Activated B cell treated with CpG ODN at 0.5 μM for 24 hours (primary cell): ENCODE measurements around the gene SIX2. TPM values are rescaled to one million over a fixed set of nuclear protein-coding genes. Genes with fewer than 3 reads are reported as not detected.

ENCODE experiments used
- ATAC-seq: fragments of 200-7000 bp; cut with Tn5 transposase; one replicate; pipeline ENCODE4 v1.10.0; 2021; ENCODE audit warnings: low read depth, mild to moderate bottlenecking, moderate library complexity
- CTCF ChIA-PET: fragments of 350-600 bp; sonication (Branson Sonifier 250); formaldehyde crosslinking; loops from one replicate; lab custom pipeline; 2021; ENCODE audit warnings: antibody characterized with exemption; lab: Charles Lee
- POLR2A ChIA-PET: fragments of 350-600 bp; sonication (Branson Sonifier 250); formaldehyde crosslinking; loops from one replicate; lab custom pipeline; 2021; ENCODE audit warnings: antibody characterized with exemption; lab: Charles Lee
- DNase-seq: peaks from one replicate; pipeline ENCODE4 v3.0.0; 2022
- H3K27ac Mint-ChIP-seq: one replicate; pipeline ENCODE4 v1.8.0; 2020; ENCODE audit warnings: mixed read lengths
- H3K27me3 Mint-ChIP-seq: one replicate; pipeline ENCODE4 v1.8.0; 2021; ENCODE audit warnings: mixed read lengths
- H3K36me3 Mint-ChIP-seq: one replicate; pipeline ENCODE4 v1.8.0; 2021; ENCODE audit warnings: low read depth, mixed read lengths
- H3K4me1 Mint-ChIP-seq: one replicate; pipeline ENCODE4 v1.8.0; 2021; ENCODE audit warnings: mixed read lengths
- H3K4me3 Mint-ChIP-seq: one replicate; pipeline ENCODE4 v1.8.0; 2020; ENCODE audit warnings: mild to moderate bottlenecking, mixed read lengths
- H3K9me3 Mint-ChIP-seq: one replicate; pipeline ENCODE4 v1.8.0; 2020; ENCODE audit warnings: mixed read lengths
- intact Hi-C: fragments of 100-400 bp; cut with micrococcal nuclease; formaldehyde crosslinking; loops from one replicate; pipeline ENCODE4 v1.15.1; 2024
- total RNA-seq: library from RNA; stranded (reverse); gene quantifications from 2 replicates; pipeline ENCODE4 v1.2.3, GENCODE V29; 2022
- TF ChIP-seq, protein P1 (sequence below): fragments of 200-600 bp; IDR thresholded peaks from one replicate; pipeline ENCODE4 v1.8.0; 2022; ENCODE audit warnings: antibody characterized with exemption, mild to moderate bottlenecking

SIX2 gene
- total RNA-seq, 1 donor from 2014 or later: not detected

DNA sequence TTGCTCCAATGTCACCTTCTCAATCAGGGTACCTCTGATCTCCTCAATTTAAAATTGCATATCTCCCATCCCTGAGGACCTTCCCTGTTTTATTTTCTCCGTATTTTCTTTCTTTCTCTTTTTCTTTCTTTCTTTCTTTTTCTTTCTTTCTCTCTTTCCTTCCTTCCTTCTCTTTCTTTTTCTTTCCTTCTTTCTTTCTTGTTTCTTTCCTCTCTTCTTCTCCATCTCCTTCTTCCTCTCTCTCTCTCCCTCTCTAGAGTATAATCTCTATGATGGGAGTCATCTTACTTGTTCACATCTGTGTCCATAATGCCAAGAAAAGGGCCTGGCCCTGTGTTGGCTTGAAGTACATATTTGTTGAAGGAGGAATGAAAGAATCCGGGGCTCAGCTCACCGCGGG is 21.3 kb upstream of the SIX2 start:
- peaks cover 24% of the 10 kb centered on the region for H3K27me3 Mint-ChIP-seq
- ATAC-seq (no peak), DNase-seq (no peak)
- H3K27ac Mint-ChIP-seq: no peak overlapping the region
- intact Hi-C loops: no loop called here
- H3K9me3 Mint-ChIP-seq: no peaks in the 10 kb centered on the region
- no peaks in the 10 kb centered on the region for H3K4me1 Mint-ChIP-seq
- no peak overlapping the region for H3K4me3 Mint-ChIP-seq
- TF ChIP-seq, protein P1, sequence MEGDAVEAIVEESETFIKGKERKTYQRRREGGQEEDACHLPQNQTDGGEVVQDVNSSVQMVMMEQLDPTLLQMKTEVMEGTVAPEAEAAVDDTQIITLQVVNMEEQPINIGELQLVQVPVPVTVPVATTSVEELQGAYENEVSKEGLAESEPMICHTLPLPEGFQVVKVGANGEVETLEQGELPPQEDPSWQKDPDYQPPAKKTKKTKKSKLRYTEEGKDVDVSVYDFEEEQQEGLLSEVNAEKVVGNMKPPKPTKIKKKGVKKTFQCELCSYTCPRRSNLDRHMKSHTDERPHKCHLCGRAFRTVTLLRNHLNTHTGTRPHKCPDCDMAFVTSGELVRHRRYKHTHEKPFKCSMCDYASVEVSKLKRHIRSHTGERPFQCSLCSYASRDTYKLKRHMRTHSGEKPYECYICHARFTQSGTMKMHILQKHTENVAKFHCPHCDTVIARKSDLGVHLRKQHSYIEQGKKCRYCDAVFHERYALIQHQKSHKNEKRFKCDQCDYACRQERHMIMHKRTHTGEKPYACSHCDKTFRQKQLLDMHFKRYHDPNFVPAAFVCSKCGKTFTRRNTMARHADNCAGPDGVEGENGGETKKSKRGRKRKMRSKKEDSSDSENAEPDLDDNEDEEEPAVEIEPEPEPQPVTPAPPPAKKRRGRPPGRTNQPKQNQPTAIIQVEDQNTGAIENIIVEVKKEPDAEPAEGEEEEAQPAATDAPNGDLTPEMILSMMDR: no peak
- no peaks in the 10 kb centered on the region for H3K36me3 Mint-ChIP-seq
- ChIA-PET POLR2A (no interaction called here), CTCF (no interaction called here)

DNA sequence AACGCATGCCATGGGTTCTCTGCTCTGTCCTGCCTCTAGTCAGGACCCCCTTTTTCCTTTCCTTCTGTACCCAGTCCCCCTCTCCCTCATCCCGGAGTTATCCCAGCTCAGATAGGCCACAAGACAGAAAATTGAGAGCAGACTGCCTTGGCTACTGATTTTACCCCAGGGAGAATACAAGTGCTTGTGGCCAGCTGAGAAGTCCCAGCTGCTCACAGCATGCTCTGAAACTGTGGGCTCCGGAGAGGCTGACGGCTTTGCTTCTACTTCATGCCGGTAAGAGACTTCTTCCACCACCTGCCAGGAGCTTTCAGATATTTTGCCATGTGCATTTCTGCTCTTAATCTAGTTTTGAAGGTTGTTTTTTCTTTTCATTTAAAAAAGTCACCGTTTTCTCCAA is 20.0 kb upstream of the SIX2 start:
- no peaks in the 10 kb centered on the region for H3K36me3 Mint-ChIP-seq
- CTCF ChIA-PET: no interaction called here
- intact Hi-C loops: no loop called here

DNA sequence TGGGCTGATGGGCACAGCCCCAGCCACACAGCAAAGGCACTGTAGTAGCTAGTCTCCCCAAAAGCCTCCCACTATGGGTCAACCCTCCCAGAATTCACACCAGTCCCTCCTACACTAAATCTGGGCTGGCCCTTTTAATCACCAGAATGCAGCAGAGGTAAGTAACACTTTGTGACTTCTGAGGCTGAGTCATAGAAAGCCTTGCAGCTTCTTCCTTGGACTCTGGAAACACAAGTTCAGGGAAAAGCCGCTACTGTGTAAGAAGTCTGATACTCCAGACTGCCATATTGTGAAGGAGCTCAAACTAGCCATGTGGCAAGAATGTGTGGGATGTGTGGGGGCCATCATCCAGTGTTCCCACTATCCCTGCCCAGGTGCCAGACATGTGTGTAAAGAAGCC is 19.0 kb upstream of the SIX2 start:
- CTCF ChIA-PET: no interaction called here
- POLR2A ChIA-PET: no interaction called here
- DNase-seq (no peak), ATAC-seq (no peak)
- Mint-ChIP-seq H3K4me3 (no peak overlapping the region), H3K36me3 (no peaks in the 10 kb centered on the region), H3K27me3 (peaks cover 23% of the 10 kb centered on the region), H3K27ac (no peak overlapping the region), H3K4me1 (no peaks in the 10 kb centered on the region), H3K9me3 (no peaks in the 10 kb centered on the region)
- TF ChIP-seq, protein P1: no peak
- intact Hi-C loops: no loop called here

More for the DNA sequence above, 20.0 kb upstream of the SIX2 start:
- POLR2A ChIA-PET: no interaction called here
- H3K9me3 Mint-ChIP-seq: no peaks in the 10 kb centered on the region
- no peaks in the 10 kb centered on the region for H3K4me1 Mint-ChIP-seq
- H3K27me3 Mint-ChIP-seq: peaks cover 24% of the 10 kb centered on the region
- no peak overlapping the region for H3K4me3 Mint-ChIP-seq
- DNase-seq (no peak), ATAC-seq (no peak)
- TF ChIP-seq, protein P1: no peak
- no peak overlapping the region for H3K27ac Mint-ChIP-seq

DNA sequence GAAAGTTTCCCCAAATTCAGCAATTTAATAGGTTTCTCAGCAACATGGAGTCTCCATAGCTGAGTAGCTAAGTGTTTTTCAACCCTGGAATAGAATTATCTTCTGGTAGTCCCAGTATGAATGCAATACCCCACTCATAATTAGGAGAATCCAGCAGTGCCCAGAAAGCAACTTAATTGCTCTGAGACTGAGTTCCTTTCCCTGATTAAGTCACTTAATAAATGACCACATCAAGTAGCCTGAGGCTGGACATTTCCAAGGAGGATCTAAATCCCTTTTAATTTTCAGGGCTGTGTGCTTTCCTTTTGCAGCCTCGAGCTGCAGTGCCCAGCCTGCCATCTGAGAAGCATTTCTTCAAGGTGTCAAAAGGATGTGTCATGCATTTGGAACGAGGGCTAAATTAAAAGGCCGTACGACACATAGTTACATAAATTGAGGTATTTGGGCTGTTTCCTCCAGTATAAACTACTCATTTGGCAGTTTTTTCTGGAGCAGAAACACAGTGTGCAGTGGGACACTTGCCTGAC is 17.7 kb upstream of the SIX2 start:
- intact Hi-C loops: no loop called here
- H3K4me1 Mint-ChIP-seq: no peaks in the 10 kb centered on the region
- CTCF ChIA-PET: no interaction called here
- POLR2A ChIA-PET: no interaction called here
- no peak overlapping the region for H3K27ac Mint-ChIP-seq
- peaks cover 27% of the 10 kb centered on the region for H3K27me3 Mint-ChIP-seq
- H3K36me3 Mint-ChIP-seq: no peaks in the 10 kb centered on the region
- DNase-seq: no peak
- no peak overlapping the region for H3K4me3 Mint-ChIP-seq
- ATAC-seq: no peak
- TF ChIP-seq, protein P1: no peak
- H3K9me3 Mint-ChIP-seq: no peaks in the 10 kb centered on the region

DNA sequence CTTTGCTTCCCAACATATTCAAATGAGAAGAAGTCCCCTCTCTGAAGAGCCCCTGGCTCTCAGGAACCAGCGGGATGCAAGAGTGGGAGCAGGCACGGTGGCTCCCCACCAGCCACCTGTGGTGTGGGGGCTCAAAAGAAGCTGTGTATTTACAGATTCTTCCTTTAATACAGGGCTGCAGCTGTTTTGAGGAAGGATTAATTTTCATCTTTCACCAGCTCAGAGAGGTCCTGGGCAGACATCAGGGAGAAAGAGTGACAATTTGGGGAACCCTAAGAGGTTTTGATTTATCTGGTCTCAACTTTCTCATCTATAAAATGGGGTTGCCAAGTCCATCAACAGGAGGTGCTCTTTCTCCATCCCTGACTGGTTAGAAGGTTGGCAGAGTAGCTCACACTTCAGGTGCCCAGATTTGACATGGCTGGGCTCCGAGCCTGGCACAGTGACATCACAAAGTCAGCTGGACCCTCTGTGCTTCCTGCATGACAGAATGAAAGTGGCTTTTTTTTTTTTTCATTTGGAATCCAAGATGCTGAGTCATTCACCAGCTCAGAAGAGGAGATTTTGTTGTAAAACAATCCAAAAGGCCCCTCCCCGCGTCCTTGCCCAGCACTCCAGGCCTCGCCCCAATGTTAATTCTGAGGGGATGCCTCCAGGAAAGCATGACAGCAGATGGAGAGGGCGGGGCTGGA is 15.5 kb upstream of the SIX2 start:
- TF ChIP-seq, protein P1: no peak
- DNase-seq (no peak), ATAC-seq (no peak)
- CTCF ChIA-PET: no interaction called here
- H3K27ac Mint-ChIP-seq: no peak overlapping the region
- no peaks in the 10 kb centered on the region for H3K4me1 Mint-ChIP-seq
- no peaks in the 10 kb centered on the region for H3K9me3 Mint-ChIP-seq
- POLR2A ChIA-PET: no interaction called here
- peaks cover 23% of the 10 kb centered on the region for H3K27me3 Mint-ChIP-seq
- intact Hi-C loops: no loop called here
- H3K36me3 Mint-ChIP-seq: no peaks in the 10 kb centered on the region
- no peak overlapping the region for H3K4me3 Mint-ChIP-seq
